Measurements from ENCODE around the gene ALKBH8.
"Not testable (repeated sequence)": the region's sequence is repeated elsewhere in the genome, so short reads cannot be mapped to it uniquely, and the experiment has no call there.

ALKBH8 gene

GRCh38 chr11:107591378-107592230, 26.1 kb upstream of the ALKBH8 start:
- peak overlapping the region; percentile 23 to 80 (median 68) for H3K4me3 ChIP-seq (ENCODE audit: control insufficient read depth in 1 of 7, extremely low read depth in 1 of 7, insufficient read depth in 4 of 7, low read depth in 2 of 7, low read length in 6 of 7)
- ChIA-PET CTCF (no interaction called here), POLR2A (no interaction called here)
- H3K36me3 ChIP-seq (ENCODE audit: control insufficient read depth in 4 of 4, insufficient read depth in 4 of 4, low read length in 3 of 4) = no peaks in the 10 kb centered on the region
- peaks cover 0 to 4% (median 0%) of the 10 kb centered on the region in 5 experiments for H3K9me3 ChIP-seq (ENCODE audit: control extremely low read depth in 1 of 5, control insufficient read depth in 4 of 5, insufficient read depth in 2 of 5, low read depth in 1 of 5, low read length in 4 of 5)
- H3K27ac ChIP-seq (ENCODE audit: insufficient read depth in 1 of 2, low read depth in 1 of 2, low read length in 2 of 2, poor library complexity in 1 of 2, severe bottlenecking in 2 of 2) = no peak overlapping the region
- H3K4me1 ChIP-seq (ENCODE audit: control extremely low read depth in 1 of 4, control insufficient read depth in 4 of 4, insufficient read depth in 4 of 4, low read length in 3 of 4) = peaks cover 0 to 17% (median 17%) of the 10 kb centered on the region in 4 experiments
- peak in 2 of 3 donors; percentile 43 to 53 for DNase-seq
- 1% methylated on average over 34 of the region's 49 CpGs for WGBS (ENCODE audit: insufficient coverage)
- peaks cover 31 to 93% (median 64%) of the 10 kb centered on the region in 5 experiments for H3K27me3 ChIP-seq (replicated peaks in 2 of 5; ENCODE audit: control insufficient read depth in 4 of 5, insufficient read depth in 5 of 5, low read length in 4 of 5)

- peaks cover 0 to 17% (median 17%) of the 10 kb centered on the region in 4 experiments for H3K4me1 ChIP-seq (ENCODE audit: control extremely low read depth in 1 of 4, control insufficient read depth in 4 of 4, insufficient read depth in 4 of 4, low read length in 3 of 4)
- H3K27ac ChIP-seq (ENCODE audit: insufficient read depth in 1 of 2, low read depth in 1 of 2, low read length in 2 of 2, poor library complexity in 1 of 2, severe bottlenecking in 2 of 2) = no peak within 1 kb of the TSS
- no peaks in the 10 kb centered on the region for H3K36me3 ChIP-seq (ENCODE audit: control insufficient read depth in 4 of 4, insufficient read depth in 4 of 4, low read length in 3 of 4)
- ChIA-PET CTCF (interaction anchor here (0.8 kb wide), 1 partner anchor 98 kb away, joined by 5 read pairs; no protein-coding TSS in a partner anchor), POLR2A (no interaction called here)
- peaks cover 0 to 4% (median 0%) of the 10 kb centered on the region in 5 experiments for H3K9me3 ChIP-seq (ENCODE audit: control extremely low read depth in 1 of 5, control insufficient read depth in 4 of 5, insufficient read depth in 2 of 5, low read depth in 1 of 5, low read length in 4 of 5)
- peak within 1 kb of the TSS; percentile 23 to 80 (median 68) for H3K4me3 ChIP-seq (ENCODE audit: control insufficient read depth in 1 of 7, extremely low read depth in 1 of 7, insufficient read depth in 4 of 7, low read depth in 2 of 7, low read length in 6 of 7)
- 0% methylated on average over 46 of the region's 74 CpGs for WGBS (ENCODE audit: insufficient coverage)
- DNase-seq = peak; percentile 23 to 36 (median 35)
- peaks cover 34 to 98% (median 60%) of the 10 kb centered on the region in 5 experiments for H3K27me3 ChIP-seq (replicated peaks in 2 of 5; ENCODE audit: control insufficient read depth in 4 of 5, insufficient read depth in 5 of 5, low read length in 4 of 5)
Measured at GRCh38 chr11:107590460-107591377, 25.2 kb upstream of the ALKBH8 start, which contains the start of gene ELMOD1. Gene ELMOD1 (plus strand): TSS chr11:107591147. CDS start chr11:107618190, 27,043 bp downstream.

GRCh38 chr11:107587306-107587979, 21.9 kb upstream of the ALKBH8 start:
- Histone ChIP-seq H3K36me3 (ENCODE audit: control insufficient read depth in 4 of 4, insufficient read depth in 4 of 4, low read length in 3 of 4) (no peaks in the 10 kb centered on the region), H3K9me3 (ENCODE audit: control extremely low read depth in 1 of 5, control insufficient read depth in 4 of 5, insufficient read depth in 2 of 5, low read depth in 1 of 5, low read length in 4 of 5) (peaks cover 0 to 4% (median 0%) of the 10 kb centered on the region in 5 experiments), H3K27me3 (replicated peaks in 2 of 5; ENCODE audit: control insufficient read depth in 4 of 5, insufficient read depth in 5 of 5, low read length in 4 of 5) (peaks cover 27 to 69% (median 36%) of the 10 kb centered on the region in 5 experiments), H3K4me1 (ENCODE audit: control extremely low read depth in 1 of 4, control insufficient read depth in 4 of 4, insufficient read depth in 4 of 4, low read length in 3 of 4) (peaks cover 0 to 17% (median 17%) of the 10 kb centered on the region in 4 experiments), H3K27ac (ENCODE audit: insufficient read depth in 1 of 2, low read depth in 1 of 2, low read length in 2 of 2, poor library complexity in 1 of 2, severe bottlenecking in 2 of 2) (no peak overlapping the region), H3K4me3 (ENCODE audit: control insufficient read depth in 1 of 7, extremely low read depth in 1 of 7, insufficient read depth in 4 of 7, low read depth in 2 of 7, low read length in 6 of 7) (no peak overlapping the region)
- no peak for DNase-seq
- POLR2A ChIA-PET = no interaction called here
- no CpG with 5 or more reads among the region's 5 CpGs for WGBS (ENCODE audit: insufficient coverage)
- CTCF ChIA-PET = interaction anchor here (0.6 to 2.1 kb wide), 2 partner anchors 16 to 21 kb away, joined by 3 to 5 read pairs; partner anchors contain the start of gene ALKBH8

GRCh38 chr11:107583629-107584195, 18.2 kb upstream of the ALKBH8 start:
- Histone ChIP-seq H3K4me1 (ENCODE audit: control extremely low read depth in 1 of 4, control insufficient read depth in 4 of 4, insufficient read depth in 4 of 4, low read length in 3 of 4) (no peaks in the 10 kb centered on the region), H3K27ac (ENCODE audit: insufficient read depth in 1 of 2, low read depth in 1 of 2, low read length in 2 of 2, poor library complexity in 1 of 2, severe bottlenecking in 2 of 2) (no peak overlapping the region), H3K27me3 (replicated peaks in 2 of 5; ENCODE audit: control insufficient read depth in 4 of 5, insufficient read depth in 5 of 5, low read length in 4 of 5) (peaks cover 12 to 32% (median 23%) of the 10 kb centered on the region in 5 experiments), H3K4me3 (ENCODE audit: control insufficient read depth in 1 of 7, extremely low read depth in 1 of 7, insufficient read depth in 4 of 7, low read depth in 2 of 7, low read length in 6 of 7) (no peak overlapping the region), H3K9me3 (ENCODE audit: control extremely low read depth in 1 of 5, control insufficient read depth in 4 of 5, insufficient read depth in 2 of 5, low read depth in 1 of 5, low read length in 4 of 5) (peaks cover 0 to 1% (median 0%) of the 10 kb centered on the region in 5 experiments), H3K36me3 (ENCODE audit: control insufficient read depth in 4 of 4, insufficient read depth in 4 of 4, low read length in 3 of 4) (no peaks in the 10 kb centered on the region)
- CTCF ChIA-PET = interaction anchor here (1.3 kb wide), 1 partner anchor 106 kb away, joined by 4 read pairs; no protein-coding TSS in a partner anchor
- WGBS (ENCODE audit: insufficient coverage) = 71% methylated on average over 3 of the region's 3 CpGs
- DNase-seq = no peak
- POLR2A ChIA-PET = no interaction called here

GRCh38 chr11:107581147-107581546, 15.6 kb upstream of the ALKBH8 start:
- CTCF ChIA-PET = interaction anchor here (1.2 kb wide), 1 partner anchor 8 kb away, joined by 3 read pairs; no protein-coding TSS in a partner anchor
- 70% methylated on average over 3 of the region's 3 CpGs for WGBS (ENCODE audit: insufficient coverage)

GRCh38 chr11:107579169-107579568, 13.6 kb upstream of the ALKBH8 start:
- H3K4me3 ChIP-seq (ENCODE audit: control insufficient read depth in 1 of 7, extremely low read depth in 1 of 7, insufficient read depth in 4 of 7, low read depth in 2 of 7, low read length in 6 of 7); H3K9me3 ChIP-seq (ENCODE audit: control extremely low read depth in 1 of 5, control insufficient read depth in 4 of 5, insufficient read depth in 2 of 5, low read depth in 1 of 5, low read length in 4 of 5); H3K27ac ChIP-seq (ENCODE audit: insufficient read depth in 1 of 2, low read depth in 1 of 2, low read length in 2 of 2, poor library complexity in 1 of 2, severe bottlenecking in 2 of 2); H3K27me3 ChIP-seq (replicated peaks in 2 of 5; ENCODE audit: control insufficient read depth in 4 of 5, insufficient read depth in 5 of 5, low read length in 4 of 5); H3K36me3 ChIP-seq (ENCODE audit: control insufficient read depth in 4 of 4, insufficient read depth in 4 of 4, low read length in 3 of 4); DNase-seq; POLR2A ChIA-PET; H3K4me1 ChIP-seq (ENCODE audit: control extremely low read depth in 1 of 4, control insufficient read depth in 4 of 4, insufficient read depth in 4 of 4, low read length in 3 of 4): not testable (repeated sequence)
- WGBS (ENCODE audit: insufficient coverage) = 100% methylated on average over 1 of the region's 2 CpGs
- CTCF ChIA-PET = interaction anchor here (0.6 to 6.2 kb wide), 3 partner anchors 25 to 109 kb away, joined by 3 to 53 read pairs (median 3); no protein-coding TSS in a partner anchor

More at GRCh38 chr11:107581147-107581546, 15.6 kb upstream of the ALKBH8 start:
- no peak overlapping the region for H3K27ac ChIP-seq (ENCODE audit: insufficient read depth in 1 of 2, low read depth in 1 of 2, low read length in 2 of 2, poor library complexity in 1 of 2, severe bottlenecking in 2 of 2)
- H3K27me3 ChIP-seq (replicated peaks in 2 of 5; ENCODE audit: control insufficient read depth in 4 of 5, insufficient read depth in 5 of 5, low read length in 4 of 5) = peaks cover 4 to 9% (median 7%) of the 10 kb centered on the region in 5 experiments
- no peaks in the 10 kb centered on the region for H3K9me3 ChIP-seq (ENCODE audit: control extremely low read depth in 1 of 5, control insufficient read depth in 4 of 5, insufficient read depth in 2 of 5, low read depth in 1 of 5, low read length in 4 of 5)
- no peak overlapping the region for H3K4me3 ChIP-seq (ENCODE audit: control insufficient read depth in 1 of 7, extremely low read depth in 1 of 7, insufficient read depth in 4 of 7, low read depth in 2 of 7, low read length in 6 of 7)
- POLR2A ChIA-PET = no interaction called here
- H3K36me3 ChIP-seq (ENCODE audit: control insufficient read depth in 4 of 4, insufficient read depth in 4 of 4, low read length in 3 of 4) = no peaks in the 10 kb centered on the region
- no peak for DNase-seq
- no peaks in the 10 kb centered on the region for H3K4me1 ChIP-seq (ENCODE audit: control extremely low read depth in 1 of 4, control insufficient read depth in 4 of 4, insufficient read depth in 4 of 4, low read length in 3 of 4)
